ENCODE data around the gene NAP1L4.

The NAP1L4 gene

GRCh38 chr11:2991452-2992233, 486 bp downstream of the NAP1L4 start:
- no peak for DNase-seq

DNA sequence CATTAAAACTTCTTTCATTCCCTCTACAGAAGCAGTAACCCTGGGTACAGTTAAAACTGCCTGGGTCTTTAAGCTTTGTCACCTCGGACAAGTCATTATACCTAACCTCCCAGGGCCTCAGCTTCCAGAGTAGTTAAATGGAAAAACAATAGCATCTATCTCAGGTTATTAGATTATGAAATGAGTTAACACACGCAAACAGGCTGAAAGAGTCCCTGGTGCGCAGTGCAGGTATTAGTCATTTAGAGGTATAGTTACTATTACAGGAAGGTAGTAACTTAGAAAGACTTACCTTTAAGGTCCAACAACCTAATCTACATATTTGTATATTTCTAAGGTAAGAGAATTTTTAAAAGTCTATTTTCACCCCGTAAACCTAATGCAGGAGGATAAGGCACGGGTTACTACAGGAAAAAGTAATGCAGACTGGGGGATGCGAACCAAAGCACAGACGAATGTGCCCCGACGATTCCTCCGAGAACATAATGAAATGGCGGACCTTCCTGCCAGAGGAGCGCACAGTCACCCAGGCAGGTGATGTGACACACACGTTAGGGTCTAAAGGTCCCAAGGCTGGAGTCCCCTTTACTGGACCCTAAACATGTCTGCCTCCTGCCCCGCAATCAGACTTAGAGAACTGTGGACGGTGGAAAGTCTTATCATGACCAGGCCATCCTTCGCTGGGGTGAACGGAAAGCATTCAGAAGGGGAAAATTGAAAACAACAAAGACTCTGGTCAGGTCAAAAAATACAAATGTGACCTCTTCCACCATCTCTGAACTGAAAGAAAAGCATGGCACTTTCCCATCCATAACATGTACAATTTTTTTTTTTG, 1.3 kb downstream of the NAP1L4 start:
- DNase-seq = no peak

GRCh38 chr11:2989551-2989950, 2.6 kb downstream of the NAP1L4 start:
- no peak for DNase-seq

DNA sequence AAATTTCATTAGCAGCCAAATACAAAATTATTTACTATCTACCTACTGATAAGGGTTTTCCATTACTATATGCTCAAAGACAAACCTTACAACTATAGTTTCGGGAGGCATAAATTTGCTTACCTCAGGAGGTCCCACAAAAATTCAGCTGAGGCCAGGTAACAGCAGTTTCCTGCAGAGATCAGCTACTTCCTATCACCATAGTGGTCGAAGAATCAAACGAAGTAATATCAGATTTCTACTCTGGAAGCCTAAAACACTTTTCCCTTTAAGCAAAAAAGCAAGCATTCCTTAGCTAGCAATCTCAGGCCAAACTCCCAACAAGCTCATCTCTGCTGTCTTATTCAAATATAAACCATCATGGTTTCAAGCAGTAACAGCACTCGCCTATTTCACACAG, 3.1 kb downstream of the NAP1L4 start:
- DNase-seq = no peak

- DNase-seq = no peak
These were observed 4.0 kb downstream of the NAP1L4 start for GRCh38 chr11:2987881-2988861.

DNA sequence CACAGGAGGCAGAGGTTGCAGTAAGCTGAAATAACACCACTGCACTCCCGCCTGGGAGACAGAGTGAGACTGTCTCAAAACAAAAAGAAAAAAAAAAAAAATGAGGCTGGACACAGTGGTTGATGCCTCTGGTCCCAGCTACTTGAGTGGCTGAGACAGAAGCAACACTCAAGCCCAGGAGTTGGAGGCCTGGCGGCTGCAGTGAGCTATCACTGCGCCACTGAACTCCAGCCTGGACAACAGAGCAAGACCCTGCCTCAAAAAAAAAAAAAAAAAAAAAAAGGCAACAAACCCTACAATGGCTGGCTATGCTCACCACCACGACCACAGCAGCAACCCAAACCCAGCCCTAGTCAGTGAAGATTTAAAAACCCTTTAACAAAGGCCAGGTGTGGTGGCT, 8.2 kb downstream of the NAP1L4 start:
- no peak for DNase-seq

- DNase-seq = no peak
These were observed 9.9 kb downstream of the NAP1L4 start for GRCh38 chr11:2982214-2982613.

DNA sequence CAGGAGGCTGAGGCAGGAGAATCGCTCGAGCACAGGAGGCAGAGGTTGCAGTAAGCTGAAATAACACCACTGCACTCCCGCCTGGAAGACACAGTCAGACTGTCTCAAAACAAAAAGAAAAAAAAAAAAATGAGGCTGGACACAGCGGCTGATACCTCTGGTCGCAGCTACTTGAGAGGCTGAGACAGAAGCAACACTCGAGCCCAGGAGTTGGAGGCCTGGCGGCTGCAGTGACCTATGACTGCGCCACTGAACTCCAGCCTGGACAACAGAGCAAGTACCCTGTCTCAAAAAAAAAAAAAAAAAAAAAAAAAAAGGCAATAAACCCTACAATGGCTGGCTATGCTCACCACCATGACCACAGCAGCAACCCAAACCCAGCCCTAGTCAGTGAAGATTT, 11.0 kb downstream of the NAP1L4 start:
- no peak for DNase-seq

GRCh38 chr11:2980168-2980840, 11.8 kb downstream of the NAP1L4 start:
- no peak for DNase-seq

DNA sequence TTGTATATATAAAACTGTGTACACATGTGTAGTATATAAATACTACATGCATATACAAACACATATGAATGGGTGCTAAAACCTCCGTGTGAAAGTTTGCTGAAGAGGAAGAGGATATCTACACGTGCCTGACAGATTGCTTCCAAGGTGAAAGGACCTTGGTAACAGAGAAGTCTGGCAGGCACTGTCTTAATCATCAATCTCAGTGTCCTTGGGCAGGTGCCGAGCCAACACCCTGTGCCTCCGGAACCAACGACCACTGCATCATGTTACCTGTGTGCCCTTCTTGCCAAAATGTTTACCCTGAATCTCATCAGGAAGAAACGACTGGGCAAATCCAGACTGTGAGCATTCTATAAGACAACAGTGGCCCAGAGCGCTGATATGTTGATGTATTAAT, 15.0 kb downstream of the NAP1L4 start:
- DNase-seq = no peak

- DNase-seq = no peak
These were observed 15.7 kb downstream of the NAP1L4 start for GRCh38 chr11:2976294-2977063.

- DNase-seq = peak; percentile 33
These were observed 16.5 kb downstream of the NAP1L4 start for GRCh38 chr11:2975594-2975993.

- no peak for DNase-seq
These were observed 17.9 kb downstream of the NAP1L4 start for GRCh38 chr11:2974272-2974671.

GRCh38 chr11:2968341-2968900, 23.7 kb downstream of the NAP1L4 start:
- no peak for DNase-seq

- no peak for DNase-seq
These were observed 27.3 kb downstream of the NAP1L4 start for GRCh38 chr11:2964782-2965181.

DNA sequence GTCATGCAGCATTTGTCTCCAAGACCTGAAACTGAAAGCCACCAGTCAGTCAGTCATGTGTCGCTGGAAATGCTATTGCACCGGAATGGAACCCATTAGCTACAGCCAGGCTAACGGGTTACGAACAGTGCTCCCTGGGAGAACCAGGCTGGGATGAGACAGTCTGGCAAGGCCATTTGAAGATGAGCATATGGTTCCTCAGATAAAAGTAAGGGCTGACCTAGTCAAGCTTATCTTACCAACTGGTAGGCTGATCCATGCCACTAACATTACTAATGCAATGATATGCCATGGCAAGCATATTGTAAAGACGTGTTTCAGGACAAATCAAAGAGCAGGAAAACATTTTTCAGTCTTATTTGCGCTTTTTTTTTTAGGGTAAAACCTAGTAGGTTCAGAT, 28.4 kb downstream of the NAP1L4 start:
- DNase-seq = no peak

DNA sequence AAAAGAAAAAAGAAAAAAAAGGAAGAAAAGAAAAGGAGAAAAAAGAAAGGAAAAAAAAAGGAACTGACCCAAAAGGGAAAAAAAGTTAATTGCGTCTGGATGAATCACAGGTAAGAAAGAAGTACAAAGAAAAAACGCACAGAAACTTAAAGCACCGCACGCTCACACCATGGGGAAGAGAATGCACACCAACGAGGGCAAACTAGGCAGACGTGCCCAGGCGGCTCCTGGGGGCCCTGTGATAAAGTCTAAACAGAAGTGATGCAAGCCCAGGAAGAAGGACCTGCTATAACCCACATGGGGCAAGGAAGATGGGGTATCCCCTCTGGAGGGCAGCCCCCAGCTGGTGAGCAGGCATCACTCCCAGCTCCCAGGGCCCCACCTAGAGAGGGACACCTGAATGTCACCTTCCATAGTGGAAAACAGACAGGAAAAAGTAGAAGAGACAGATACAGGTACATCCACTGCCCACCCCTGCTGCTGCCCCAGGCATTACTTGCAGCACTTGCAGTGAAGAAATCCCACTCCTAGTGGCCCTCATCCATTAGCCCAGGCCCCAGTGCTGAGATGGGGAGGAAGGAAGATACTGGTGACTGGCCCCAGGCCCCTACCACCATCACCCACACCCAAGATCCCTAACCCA, 28.9 kb downstream of the NAP1L4 start:
- no peak for DNase-seq

GRCh38 chr11:2961080-2961479, 31.0 kb downstream of the NAP1L4 start:
- DNase-seq = no peak

- DNase-seq = no peak
These were observed 32.0 kb downstream of the NAP1L4 start for GRCh38 chr11:2960139-2960538.

DNA sequence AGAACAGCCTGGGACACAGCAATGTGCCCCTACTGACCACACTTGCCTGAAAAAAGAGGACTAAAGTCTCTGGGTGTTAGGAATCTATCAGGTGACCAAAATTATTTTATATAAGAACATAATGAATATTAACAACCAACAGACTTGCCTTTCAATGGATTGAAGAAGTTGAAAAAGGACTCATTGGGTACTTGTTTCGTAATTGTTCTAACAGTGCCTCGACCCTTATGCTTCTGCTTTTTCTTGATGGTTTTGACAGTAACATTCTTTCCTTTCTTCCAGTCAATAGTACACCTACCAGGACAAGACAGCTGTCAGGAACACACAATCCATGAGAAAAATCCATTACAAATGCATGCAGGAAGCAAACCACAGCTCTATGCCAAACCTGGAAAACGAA, 33.9 kb downstream of the NAP1L4 start:
- no peak for DNase-seq
